DND-41 (cell line): Measurements from ENCODE around the gene PGLYRP3.

Experiments
- ATAC-seq: fragments of 200-7000 bp; cut with Tn5 transposase; 3 replicates; pipeline ENCODE4 v1.9.1; 2021; ENCODE audit warnings: low read depth; ENCODE audit not compliant: insufficient read depth
- DNase-seq: peaks from one replicate; pipeline ENCODE4 v3.0.0-alpha.2; 2020
- H2AFZ ChIP-seq: 2 replicates; pipeline ENCODE4 v1.6.0; 2012; ENCODE audit warnings: low read depth, low read length
- H3K27ac ChIP-seq: 2 replicates; pipeline ENCODE4 v1.5.1; 2012; ENCODE audit warnings: low read length, inconsistent platforms
- H3K27me3 ChIP-seq: fragments of 200-600 bp; sonication (generic); 2 replicates; pipeline ENCODE4 v1.6.0; 2012; ENCODE audit warnings: low read length, mild to moderate bottlenecking, inconsistent platforms; ENCODE audit not compliant: insufficient read depth, poor library complexity
- H3K36me3 ChIP-seq: 2 replicates; pipeline ENCODE4 v1.5.1; 2012; ENCODE audit warnings: low read length, inconsistent platforms; ENCODE audit not compliant: insufficient read depth
- H3K4me1 ChIP-seq: 2 replicates; pipeline ENCODE4 v1.5.1; 2012; ENCODE audit warnings: mild to moderate bottlenecking, low read length; ENCODE audit not compliant: insufficient read depth
- H3K4me2 ChIP-seq: 2 replicates; pipeline ENCODE4 v1.6.0; 2012; ENCODE audit warnings: mild to moderate bottlenecking, moderate library complexity, low read length, inconsistent platforms; ENCODE audit not compliant: insufficient read depth
- H3K4me3 ChIP-seq, 2 experiments: fragments of 200-600 bp in 1 of 2; shearing (Covaris generic) in 1 of 2; 2 replicates each; pipeline ENCODE4 v1.5.1; 2012 to 2016; ENCODE audit warnings: inconsistent platforms in 2 of 2, low read length in 2 of 2, mild to moderate bottlenecking in 2 of 2, low read depth in 1 of 2, moderate library complexity in 1 of 2
- H3K79me2 ChIP-seq: 2 replicates; pipeline ENCODE4 v1.6.0; 2012; ENCODE audit warnings: low read length, inconsistent platforms; ENCODE audit not compliant: insufficient read depth
- H3K9ac ChIP-seq: 2 replicates; pipeline ENCODE4 v1.6.0; 2012; ENCODE audit warnings: low read depth, mild to moderate bottlenecking, inconsistent platforms, low read length, moderate library complexity
- H3K9me3 ChIP-seq: 2 replicates; pipeline ENCODE4 v1.5.1; 2012; ENCODE audit warnings: low read length, moderate library complexity, mild to moderate bottlenecking, inconsistent platforms; ENCODE audit not compliant: insufficient read depth, severe bottlenecking
- H4K20me1 ChIP-seq: 2 replicates; pipeline ENCODE4 v1.6.0; 2012; ENCODE audit warnings: low read length; ENCODE audit not compliant: insufficient read depth
- EZH2 ChIP-seq: IDR thresholded peaks from 3 replicates; pipeline ENCODE4 v1.6.1; 2012; ENCODE audit warnings: borderline replicate concordance, low read depth, mild to moderate bottlenecking, moderate library complexity, low read length, inconsistent platforms; ENCODE audit not compliant: severe bottlenecking
- TF ChIP-seq, protein P1 (sequence below): IDR thresholded peaks from 2 replicates; pipeline ENCODE4 v1.5.1; 2012; ENCODE audit warnings: borderline replicate concordance, low read length, moderate library complexity, mild to moderate bottlenecking; ENCODE audit not compliant: poor library complexity, severe bottlenecking; ENCODE audit errors: extremely low read depth

The PGLYRP3 gene

DNA sequence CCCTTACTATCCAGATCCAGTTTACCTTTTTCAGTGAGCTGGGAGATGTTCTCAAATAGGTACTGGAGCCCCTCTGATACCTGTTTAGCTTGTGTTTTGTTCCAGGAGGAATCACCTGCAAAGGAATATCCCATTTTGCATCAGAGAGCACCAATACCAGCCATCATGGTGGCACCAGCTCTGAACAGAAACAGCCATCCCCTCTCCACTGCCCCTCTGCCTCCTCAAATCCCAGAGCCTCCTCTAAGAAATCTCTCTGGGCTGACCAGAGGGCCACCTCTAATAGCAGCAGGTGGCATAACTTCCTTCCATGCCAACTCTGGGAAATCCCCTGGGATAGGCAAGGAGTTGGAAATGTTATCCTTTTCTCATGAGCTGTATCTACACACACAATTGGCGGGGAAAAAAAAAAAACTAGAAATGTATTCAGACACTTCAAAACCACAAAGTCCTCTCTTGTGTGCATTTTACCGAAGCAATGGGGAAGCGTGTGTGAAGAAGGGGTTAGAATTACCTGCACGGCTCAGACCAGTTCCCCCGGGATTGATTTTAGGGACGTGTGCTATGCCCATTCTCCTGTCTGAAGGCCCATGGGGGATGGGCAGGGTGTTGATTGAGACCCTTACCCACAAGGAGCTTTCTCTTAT lies 33.4 kb upstream of the PGLYRP3 start:
- Histone ChIP-seq H3K79me2 (no peaks in the 10 kb centered on the region), H3K9me3 (no peaks in the 10 kb centered on the region), H3K9ac (no peak overlapping the region), H3K27ac (no peak overlapping the region), H3K4me3 (no peak overlapping the region), H3K4me2 (no peak overlapping the region), H3K36me3 (no peaks in the 10 kb centered on the region), H3K27me3 (peaks cover 37% of the 10 kb centered on the region), H2AFZ (no peak overlapping the region), H4K20me1 (peaks cover 3% of the 10 kb centered on the region; the same call in 1 of the 2 replicates), H3K4me1 (no peaks in the 10 kb centered on the region)
- no peak for DNase-seq
- no peak for ATAC-seq
- TF ChIP-seq, protein P1, sequence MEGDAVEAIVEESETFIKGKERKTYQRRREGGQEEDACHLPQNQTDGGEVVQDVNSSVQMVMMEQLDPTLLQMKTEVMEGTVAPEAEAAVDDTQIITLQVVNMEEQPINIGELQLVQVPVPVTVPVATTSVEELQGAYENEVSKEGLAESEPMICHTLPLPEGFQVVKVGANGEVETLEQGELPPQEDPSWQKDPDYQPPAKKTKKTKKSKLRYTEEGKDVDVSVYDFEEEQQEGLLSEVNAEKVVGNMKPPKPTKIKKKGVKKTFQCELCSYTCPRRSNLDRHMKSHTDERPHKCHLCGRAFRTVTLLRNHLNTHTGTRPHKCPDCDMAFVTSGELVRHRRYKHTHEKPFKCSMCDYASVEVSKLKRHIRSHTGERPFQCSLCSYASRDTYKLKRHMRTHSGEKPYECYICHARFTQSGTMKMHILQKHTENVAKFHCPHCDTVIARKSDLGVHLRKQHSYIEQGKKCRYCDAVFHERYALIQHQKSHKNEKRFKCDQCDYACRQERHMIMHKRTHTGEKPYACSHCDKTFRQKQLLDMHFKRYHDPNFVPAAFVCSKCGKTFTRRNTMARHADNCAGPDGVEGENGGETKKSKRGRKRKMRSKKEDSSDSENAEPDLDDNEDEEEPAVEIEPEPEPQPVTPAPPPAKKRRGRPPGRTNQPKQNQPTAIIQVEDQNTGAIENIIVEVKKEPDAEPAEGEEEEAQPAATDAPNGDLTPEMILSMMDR = no peak
- no peak for TF ChIP-seq EZH2

DNA sequence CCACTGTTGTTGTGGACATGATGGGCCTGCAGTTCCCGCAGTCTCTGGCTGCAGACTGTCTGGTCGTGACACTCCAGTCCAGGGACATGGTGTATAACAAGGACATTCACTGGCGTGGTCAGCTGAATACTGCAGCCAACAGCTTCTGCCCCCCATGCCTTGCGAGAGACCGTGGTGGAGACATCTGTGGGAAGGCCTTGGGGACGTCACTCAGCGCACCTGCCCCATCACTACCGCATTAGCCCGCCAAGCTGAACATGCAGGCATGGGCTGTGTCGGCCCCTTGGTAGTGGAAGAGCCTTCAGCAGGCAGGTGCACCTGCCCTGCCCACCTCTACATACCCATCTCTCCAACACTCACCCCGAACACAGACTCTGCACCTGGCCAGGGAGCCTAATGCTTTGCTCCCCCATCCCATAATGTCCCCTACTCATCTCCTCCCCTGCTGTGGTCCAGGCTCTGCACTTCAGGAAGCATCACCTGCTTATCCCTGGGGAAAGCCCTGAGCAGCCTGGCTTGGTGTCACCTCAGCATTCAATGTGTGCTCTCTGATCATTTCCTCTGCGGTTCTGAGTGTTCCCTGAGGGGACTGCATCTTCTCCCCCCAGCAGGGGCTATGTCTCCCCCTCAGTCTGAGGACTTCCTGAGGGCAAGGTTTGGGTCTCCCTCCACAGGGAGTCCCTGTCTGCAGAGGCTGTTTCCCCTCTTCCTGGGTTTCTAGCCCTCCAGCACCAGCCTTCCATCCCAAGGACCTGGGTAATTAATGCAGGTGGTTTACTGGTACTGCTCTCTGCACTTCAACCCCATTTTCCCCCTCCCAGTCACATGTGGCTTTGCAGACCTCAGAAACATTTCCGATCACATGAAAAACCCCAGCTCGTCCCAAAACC lies 32.7 kb upstream of the PGLYRP3 start:
- H3K27me3 ChIP-seq = peaks cover 37% of the 10 kb centered on the region
- no peak for TF ChIP-seq EZH2
- TF ChIP-seq, protein P1 = no peak
- peaks cover 3% of the 10 kb centered on the region; the same call in 1 of the 2 replicates for H4K20me1 ChIP-seq
- H3K4me1 ChIP-seq = no peaks in the 10 kb centered on the region
- no peaks in the 10 kb centered on the region for H3K79me2 ChIP-seq
- no peak overlapping the region for H3K9ac ChIP-seq
- H2AFZ ChIP-seq = no peak overlapping the region
- no peak overlapping the region for H3K4me2 ChIP-seq
- H3K27ac ChIP-seq = no peak overlapping the region
- DNase-seq (no peak), ATAC-seq (no peak; the same call in 2 of the 3 replicates)
- no peaks in the 10 kb centered on the region for H3K36me3 ChIP-seq
- H3K9me3 ChIP-seq = no peaks in the 10 kb centered on the region
- no peak overlapping the region for H3K4me3 ChIP-seq

DNA sequence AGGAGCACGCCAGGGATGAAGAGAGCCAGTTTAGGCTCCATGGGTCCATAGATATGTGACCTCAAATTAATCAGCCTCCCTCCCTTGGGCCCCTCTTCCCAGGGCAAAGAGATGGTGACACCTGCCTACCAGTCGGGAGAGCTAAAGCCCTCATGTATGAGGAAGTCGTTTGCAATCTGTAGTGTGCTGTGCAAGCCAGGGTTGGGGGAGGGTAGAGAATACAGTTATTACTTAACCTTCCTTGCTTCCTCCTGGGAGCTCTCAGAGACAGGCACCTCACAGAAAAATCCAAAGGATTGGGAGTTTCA lies 31.9 kb upstream of the PGLYRP3 start:
- H4K20me1 ChIP-seq = peaks cover 3% of the 10 kb centered on the region; the same call in 1 of the 2 replicates
- H2AFZ ChIP-seq = no peak overlapping the region
- DNase-seq = no peak
- H3K27me3 ChIP-seq = peaks cover 37% of the 10 kb centered on the region
- no peak overlapping the region for H3K9ac ChIP-seq
- no peak overlapping the region for H3K27ac ChIP-seq
- no peaks in the 10 kb centered on the region for H3K4me1 ChIP-seq
- no peaks in the 10 kb centered on the region for H3K36me3 ChIP-seq
- H3K79me2 ChIP-seq = no peaks in the 10 kb centered on the region
- no peaks in the 10 kb centered on the region for H3K9me3 ChIP-seq
- H3K4me2 ChIP-seq = no peak overlapping the region
- no peak for ATAC-seq
- no peak overlapping the region for H3K4me3 ChIP-seq
- TF ChIP-seq, protein P1 = no peak
- no peak for TF ChIP-seq EZH2
